ENCODE data around the gene VAPA.

DNA sequence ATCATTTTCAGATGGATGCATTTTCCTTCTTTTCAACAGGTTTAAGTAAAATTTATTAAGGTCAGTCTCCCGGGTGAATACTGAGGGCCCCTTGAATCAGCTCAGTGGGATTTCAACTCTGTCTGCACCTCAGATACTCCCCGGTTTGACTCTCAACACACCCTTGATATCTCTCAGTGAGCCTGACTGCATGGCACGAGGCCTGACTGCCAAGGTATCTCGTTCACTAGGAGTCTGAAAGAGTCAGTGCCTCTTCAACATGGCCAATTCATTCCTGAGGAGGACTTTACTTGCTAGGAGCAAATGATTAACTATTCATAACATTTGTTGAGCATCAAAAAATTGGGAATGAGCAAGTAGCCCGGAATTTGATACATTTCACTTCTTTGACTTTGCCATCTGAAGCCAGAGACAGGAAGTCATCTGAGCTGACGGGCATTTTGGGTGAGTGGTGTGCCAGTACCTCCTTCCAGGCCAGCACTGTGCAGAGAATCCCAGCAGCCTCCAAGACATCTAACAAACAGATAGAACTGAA lies 81.0 kb downstream of the VAPA start:
- TF ChIP-seq, protein P1, sequence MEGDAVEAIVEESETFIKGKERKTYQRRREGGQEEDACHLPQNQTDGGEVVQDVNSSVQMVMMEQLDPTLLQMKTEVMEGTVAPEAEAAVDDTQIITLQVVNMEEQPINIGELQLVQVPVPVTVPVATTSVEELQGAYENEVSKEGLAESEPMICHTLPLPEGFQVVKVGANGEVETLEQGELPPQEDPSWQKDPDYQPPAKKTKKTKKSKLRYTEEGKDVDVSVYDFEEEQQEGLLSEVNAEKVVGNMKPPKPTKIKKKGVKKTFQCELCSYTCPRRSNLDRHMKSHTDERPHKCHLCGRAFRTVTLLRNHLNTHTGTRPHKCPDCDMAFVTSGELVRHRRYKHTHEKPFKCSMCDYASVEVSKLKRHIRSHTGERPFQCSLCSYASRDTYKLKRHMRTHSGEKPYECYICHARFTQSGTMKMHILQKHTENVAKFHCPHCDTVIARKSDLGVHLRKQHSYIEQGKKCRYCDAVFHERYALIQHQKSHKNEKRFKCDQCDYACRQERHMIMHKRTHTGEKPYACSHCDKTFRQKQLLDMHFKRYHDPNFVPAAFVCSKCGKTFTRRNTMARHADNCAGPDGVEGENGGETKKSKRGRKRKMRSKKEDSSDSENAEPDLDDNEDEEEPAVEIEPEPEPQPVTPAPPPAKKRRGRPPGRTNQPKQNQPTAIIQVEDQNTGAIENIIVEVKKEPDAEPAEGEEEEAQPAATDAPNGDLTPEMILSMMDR (conservative IDR thresholded peaks at IDR 0.05 in 1 of 2, IDR thresholded peaks at IDR 0.05 in 1 of 2; ENCODE audit: low read depth in 1 of 2, low read length in 2 of 2) = no peak
- TF ChIP-seq EZH2 (IDR thresholded peaks at IDR 0.05; ENCODE audit: low read length, missing control alignments) = no peak
